NCI-H1436 (cell line): ENCODE measurements around the gene FBXL13.

Experiments
- DNase-seq: peaks from one replicate; lab custom pipeline; 2025; lab: John Stamatoyannopoulos, UW

The FBXL13 gene

GRCh38 chr7:102892631-102893278 is 181.8 kb downstream of the FBXL13 start:
- DNase-seq, result no peak

GRCh38 chr7:102891693-102892261 is 182.8 kb downstream of the FBXL13 start:
- DNase-seq, result no peak

DNA sequence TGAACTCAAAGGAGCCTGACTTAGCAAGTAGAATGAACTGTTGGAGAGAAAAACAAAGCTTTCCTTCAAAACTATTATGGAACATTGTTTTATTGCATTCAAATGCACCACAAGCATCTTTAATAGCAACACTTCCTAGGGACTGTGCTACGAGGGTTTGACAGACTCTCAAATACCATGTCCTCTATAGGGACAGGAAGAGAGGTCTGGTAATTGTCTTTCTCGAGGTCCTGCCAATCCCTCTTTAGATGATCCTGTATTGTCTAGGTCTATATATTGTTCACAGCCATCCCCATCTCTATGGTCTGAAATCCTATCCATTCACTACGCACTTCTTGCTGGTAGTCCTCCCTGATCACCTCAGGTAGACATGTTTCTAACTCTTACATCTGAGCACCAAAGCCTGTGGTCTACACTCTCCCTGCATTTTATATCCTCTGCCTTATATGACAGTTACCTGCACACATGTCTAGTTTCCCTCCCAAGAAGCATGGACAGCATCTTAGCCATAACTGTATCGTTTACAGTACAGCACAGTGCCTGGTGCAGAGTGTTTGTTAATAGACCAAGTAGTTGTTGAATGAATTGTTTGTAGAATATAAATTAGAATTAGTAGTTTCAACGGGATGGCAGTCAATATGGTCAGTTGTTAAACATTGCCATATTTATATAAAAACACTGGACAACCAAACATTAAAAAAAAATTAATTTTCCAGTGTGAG is 183.5 kb downstream of the FBXL13 start:
- DNase-seq, result no peak

- no peak for DNase-seq
Measured at GRCh38 chr7:102890292-102890970, 184.2 kb downstream of the FBXL13 start.

- no peak for DNase-seq
Measured at GRCh38 chr7:102889851-102890250, 184.7 kb downstream of the FBXL13 start.

GRCh38 chr7:102888561-102889233 is 185.9 kb downstream of the FBXL13 start:
- DNase-seq, result no peak

DNA sequence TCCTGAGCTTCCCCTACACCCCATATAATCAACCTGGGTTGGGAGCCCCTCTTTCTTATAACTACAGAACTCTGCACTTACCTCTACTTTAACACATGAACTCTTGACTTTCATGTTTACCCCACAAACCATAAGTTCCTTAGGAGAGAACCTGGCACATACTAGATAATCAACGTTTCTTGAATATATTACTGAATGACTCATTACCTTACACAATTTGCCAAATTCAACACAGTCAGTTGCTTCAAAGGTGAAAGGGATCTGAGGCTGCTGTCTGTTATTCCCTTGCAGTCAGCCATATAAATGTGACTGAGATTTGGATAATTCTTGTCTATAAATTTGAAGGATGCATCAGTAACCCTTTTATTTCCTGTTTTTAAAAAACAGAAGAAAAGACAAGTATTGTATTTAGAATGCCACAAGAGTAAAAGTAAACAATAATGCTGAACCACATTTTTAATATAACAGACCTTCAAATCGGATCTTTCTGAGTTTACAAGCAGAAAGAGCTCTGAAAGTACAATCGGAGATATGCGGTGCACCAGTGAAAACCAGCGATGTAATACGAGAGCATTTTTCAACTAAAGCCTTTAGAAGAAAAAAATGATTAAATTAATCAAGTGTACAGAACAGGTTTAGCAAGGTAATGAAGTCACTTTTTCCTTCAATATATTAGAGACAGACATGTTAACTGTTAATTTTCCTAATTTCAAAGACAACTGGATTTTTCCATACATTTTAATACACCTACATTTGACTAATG is 191.3 kb downstream of the FBXL13 start:
- DNase-seq, result no peak

DNA sequence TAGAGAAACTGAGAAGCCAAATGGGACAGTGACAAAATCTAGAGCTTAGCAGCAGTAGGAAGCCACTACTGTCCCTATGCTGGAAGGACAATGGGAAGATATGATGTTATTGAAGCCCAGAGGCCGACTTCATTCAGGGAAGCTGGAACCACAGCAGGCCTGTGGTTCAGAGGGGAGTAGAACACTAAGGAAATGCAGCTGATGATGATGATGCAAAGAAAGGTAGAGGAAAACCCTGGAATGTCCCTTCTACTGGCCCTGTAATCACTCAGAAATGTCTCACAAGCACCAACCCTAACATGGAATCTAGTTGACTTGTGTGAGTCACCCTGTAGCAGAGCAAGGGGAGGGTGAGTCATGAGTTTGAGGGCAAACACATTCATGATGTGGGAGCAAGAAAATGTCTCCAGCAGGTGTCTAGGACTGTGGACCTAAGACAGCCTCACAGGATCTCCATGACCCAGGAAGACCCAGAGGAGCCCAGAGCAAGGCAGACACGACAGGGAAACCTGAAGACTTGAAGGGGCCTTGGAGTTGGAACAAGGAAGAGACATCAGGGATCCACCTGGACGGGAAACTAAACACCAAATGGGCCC is 198.8 kb downstream of the FBXL13 start:
- DNase-seq, result no peak

DNA sequence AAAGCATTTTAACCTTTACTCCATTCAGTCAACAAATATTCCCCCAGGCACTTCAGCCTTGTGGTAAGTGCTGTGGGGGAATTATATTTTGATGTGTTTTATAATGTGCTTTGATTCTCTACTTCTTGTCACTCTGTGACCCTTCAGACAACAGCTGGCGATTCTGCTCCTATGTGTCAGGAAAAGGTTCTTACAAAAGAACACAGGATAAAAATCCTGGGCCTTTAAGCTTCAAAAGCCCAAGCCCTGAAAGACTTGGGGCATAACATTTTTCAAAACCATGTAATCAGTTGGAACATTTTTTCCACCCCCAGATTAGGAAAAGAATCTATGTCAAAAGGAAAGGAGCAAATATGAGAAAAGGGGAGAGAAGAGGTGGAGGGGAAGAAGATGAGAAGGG is 199.6 kb downstream of the FBXL13 start:
- no peak for DNase-seq

- no peak for DNase-seq
Measured at GRCh38 chr7:102874166-102874829, 200.3 kb downstream of the FBXL13 start.

- no peak for DNase-seq
Measured at GRCh38 chr7:102873470-102874165, 201.0 kb downstream of the FBXL13 start.

DNA sequence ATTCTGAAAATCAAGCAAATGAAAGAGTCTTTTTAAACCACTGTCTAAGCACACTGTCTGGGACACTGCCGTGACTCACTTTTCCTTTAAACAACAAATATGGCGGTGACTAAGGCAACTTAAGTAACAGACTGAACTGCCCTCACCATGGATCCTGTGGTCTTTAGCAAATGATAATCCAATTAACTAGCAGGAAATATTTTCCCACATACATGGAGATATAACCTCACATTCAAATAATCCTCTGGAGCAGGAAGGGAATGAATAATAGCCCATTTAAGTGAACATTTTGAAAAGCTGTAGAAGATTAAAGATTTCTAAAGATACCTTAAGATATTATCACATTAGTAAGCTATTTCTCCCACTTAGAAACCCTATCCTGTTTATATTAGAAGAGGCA is 202.1 kb downstream of the FBXL13 start:
- DNase-seq, result no peak

GRCh38 chr7:102869195-102869594 is 205.4 kb downstream of the FBXL13 start:
- DNase-seq, result no peak

DNA sequence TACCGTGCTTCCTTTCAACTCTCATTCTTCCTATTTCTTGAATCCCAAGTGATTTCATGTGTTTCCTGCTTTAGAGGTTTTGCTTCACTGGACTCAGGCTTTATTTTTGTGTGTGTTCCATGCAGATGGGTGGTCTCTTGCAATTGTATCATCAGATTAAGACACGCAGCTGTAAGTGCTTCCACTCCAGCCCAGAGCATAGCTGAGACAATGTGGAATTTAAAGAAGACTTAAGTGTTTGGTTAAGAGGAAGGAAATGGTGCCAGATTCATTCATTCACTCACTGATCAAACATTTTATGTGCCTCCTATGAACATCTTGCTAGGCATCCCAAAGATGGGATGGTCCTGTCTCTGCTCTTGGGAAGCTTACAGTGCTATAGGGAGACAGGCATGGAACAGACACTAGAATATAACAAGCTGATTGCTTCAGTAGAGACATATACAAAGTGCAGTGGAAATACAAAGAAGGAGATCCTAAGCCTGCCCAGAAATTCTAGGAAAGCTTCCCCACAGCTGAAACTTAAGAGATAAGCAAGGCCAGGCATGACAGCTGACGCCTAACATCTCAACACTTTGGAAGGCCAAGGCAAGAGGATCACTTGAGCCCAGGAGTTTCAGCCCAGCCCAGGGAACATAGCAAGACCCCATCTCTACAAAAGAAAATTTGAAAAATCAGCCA is 207.9 kb downstream of the FBXL13 start:
- DNase-seq, result no peak

DNA sequence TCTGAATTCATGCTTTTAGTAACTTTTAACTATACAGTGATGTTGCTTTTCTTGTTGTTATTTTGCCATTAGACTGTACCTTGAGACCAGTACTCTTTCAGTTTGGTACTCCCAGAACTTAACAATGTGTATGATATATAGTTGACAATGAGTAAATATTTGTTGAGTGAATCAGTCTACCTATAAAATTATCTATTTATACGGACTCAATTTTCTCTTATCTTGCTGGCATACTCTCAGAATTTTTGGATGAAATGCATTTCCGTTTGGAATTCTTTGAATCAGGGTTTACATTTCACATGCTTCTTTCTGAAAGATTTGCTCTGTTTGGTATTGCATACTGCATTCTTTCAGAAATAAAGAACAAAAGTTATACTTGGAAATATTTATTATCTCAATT is 209.6 kb downstream of the FBXL13 start:
- DNase-seq, result no peak

- DNase-seq, result no peak
Measured at GRCh38 chr7:102860351-102860811, 214.2 kb downstream of the FBXL13 start.

DNA sequence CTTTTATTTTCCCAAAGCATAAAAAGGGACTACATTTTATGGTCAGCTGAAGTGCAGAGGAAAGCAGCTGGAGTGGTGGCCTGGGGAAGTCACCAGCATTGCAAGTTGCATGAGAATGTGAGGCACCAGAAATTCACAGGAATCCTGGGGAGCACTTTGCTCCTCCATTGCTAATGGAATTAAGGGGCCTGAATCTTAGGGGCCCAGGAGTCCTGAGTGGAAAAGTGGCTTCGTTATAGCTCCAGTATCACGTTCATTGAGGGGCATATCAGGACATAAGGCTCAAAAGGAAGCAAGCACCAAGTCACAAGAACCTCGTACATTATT is 214.8 kb downstream of the FBXL13 start:
- no peak for DNase-seq

DNA sequence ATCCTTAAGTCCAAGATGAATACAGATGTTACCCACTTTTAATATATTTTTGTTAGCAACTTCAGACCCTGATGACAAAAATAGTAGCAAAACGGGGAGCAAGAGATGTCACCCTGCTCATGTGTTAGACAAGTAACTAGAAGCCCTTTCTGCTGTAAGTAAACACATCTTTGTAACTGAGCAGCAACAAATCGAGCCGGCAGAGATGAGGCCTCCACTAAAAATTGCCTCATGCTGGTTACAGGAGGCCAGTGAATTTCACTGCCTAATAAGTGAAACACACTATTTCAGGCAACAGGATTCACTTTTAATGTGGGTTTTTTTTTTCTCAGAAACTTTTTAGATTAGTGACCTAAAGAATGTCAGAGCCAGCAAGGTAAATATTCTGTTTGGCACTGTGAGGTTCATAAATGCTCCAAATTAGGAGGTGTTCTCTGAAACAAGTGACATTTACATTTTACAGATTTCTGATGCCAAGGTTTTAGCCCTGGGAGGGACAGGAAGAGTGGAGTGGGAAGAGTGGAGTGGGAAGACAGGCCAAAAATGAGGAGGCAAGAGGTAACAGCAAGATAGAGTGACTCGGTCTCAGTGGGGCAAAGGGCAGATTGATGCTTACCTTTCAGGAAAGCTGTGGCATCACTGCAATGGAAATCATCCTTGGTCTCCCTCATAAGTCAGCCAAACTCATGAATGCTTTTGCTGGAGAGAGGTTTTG is 215.4 kb downstream of the FBXL13 start:
- no peak for DNase-seq

- DNase-seq, result no peak
Measured at GRCh38 chr7:102856036-102856435, 218.6 kb downstream of the FBXL13 start.
